ENCODE data around the gene PRUNE1.

- TF ChIP-seq TAF1 (IDR thresholded peaks at IDR 0.05; ENCODE audit: low read depth) (no peak), RAD21 (IDR thresholded peaks at IDR 0.05; ENCODE audit: low read depth) (peak; percentile 84), EGR1 (IDR thresholded peaks at IDR 0.05) (no peak), MAX (IDR thresholded peaks at IDR 0.05) (no peak), EP300 (IDR thresholded peaks at IDR 0.05; ENCODE audit: borderline replicate concordance) (no peak), TEAD4 (IDR thresholded peaks at IDR 0.05) (no peak), CEBPB (IDR thresholded peaks at IDR 0.05) (no peak), CREB1 (IDR thresholded peaks at IDR 0.05; ENCODE audit: low read depth) (no peak)
- TF ChIP-seq, protein P1, sequence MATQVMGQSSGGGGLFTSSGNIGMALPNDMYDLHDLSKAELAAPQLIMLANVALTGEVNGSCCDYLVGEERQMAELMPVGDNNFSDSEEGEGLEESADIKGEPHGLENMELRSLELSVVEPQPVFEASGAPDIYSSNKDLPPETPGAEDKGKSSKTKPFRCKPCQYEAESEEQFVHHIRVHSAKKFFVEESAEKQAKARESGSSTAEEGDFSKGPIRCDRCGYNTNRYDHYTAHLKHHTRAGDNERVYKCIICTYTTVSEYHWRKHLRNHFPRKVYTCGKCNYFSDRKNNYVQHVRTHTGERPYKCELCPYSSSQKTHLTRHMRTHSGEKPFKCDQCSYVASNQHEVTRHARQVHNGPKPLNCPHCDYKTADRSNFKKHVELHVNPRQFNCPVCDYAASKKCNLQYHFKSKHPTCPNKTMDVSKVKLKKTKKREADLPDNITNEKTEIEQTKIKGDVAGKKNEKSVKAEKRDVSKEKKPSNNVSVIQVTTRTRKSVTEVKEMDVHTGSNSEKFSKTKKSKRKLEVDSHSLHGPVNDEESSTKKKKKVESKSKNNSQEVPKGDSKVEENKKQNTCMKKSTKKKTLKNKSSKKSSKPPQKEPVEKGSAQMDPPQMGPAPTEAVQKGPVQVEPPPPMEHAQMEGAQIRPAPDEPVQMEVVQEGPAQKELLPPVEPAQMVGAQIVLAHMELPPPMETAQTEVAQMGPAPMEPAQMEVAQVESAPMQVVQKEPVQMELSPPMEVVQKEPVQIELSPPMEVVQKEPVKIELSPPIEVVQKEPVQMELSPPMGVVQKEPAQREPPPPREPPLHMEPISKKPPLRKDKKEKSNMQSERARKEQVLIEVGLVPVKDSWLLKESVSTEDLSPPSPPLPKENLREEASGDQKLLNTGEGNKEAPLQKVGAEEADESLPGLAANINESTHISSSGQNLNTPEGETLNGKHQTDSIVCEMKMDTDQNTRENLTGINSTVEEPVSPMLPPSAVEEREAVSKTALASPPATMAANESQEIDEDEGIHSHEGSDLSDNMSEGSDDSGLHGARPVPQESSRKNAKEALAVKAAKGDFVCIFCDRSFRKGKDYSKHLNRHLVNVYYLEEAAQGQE (IDR thresholded peaks at IDR 0.05; ENCODE audit: low read depth), result no peak
These were observed 28.9 kb upstream of the PRUNE1 start for GRCh38 chr1:150979092-150980056.

All from Ishikawa (cell line).